ENCODE data around the gene ANKRD65.
"Not testable (repeated sequence)": the region's sequence is repeated elsewhere in the genome, so short reads cannot be mapped to it uniquely, and the experiment has no call there.

Gene ANKRD65

DNA sequence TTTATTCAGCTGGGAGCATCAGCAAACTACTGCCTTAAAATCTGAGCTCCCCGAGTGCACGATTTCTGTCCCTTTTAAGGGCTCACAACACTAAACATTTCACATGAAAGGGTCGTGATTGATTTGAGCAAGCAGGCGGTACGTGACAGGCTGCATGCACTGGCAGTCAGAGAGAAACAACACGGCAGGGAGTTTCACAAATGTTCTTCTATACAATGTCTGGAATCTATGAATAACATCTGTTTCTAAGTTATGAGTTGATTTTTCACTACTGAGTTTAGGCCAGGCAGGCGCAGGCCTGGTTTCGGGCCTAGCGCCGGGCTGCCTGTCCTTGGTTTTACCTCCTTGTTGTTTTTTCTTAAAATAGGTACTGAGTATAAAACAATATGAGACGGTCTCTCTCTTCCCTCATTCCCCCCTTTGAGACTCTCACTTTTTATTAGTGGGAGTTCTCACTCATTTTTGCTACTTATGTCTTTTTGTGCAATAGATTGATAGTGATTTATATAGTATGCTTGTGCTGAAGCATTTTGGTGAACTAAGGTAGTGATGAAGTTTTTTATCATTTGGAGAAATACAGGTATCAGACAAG is 8.7 kb downstream of the ANKRD65 start:
- not testable (repeated sequence) for DNase-seq

DNA sequence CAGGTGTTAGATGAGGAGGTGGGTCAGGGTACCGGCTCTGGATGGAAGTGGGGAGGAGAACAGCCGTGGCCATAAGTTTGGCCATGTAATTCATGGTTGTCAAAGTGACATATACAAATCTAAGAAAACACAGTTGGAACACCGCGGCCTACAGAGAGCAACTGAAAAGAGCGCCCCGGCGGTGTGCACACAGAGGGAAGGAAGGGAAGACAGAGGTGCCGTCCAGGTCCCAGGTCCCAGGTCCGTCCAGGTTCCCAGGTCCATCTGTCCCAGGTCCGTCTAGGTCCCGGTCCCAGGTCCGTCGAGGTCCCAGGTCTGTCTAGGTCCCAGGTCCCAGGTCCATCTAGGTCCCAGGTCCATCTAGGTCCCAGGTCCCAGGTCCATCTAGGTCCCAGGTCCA is 9.4 kb downstream of the ANKRD65 start:
- DNase-seq, result no peak

DNA sequence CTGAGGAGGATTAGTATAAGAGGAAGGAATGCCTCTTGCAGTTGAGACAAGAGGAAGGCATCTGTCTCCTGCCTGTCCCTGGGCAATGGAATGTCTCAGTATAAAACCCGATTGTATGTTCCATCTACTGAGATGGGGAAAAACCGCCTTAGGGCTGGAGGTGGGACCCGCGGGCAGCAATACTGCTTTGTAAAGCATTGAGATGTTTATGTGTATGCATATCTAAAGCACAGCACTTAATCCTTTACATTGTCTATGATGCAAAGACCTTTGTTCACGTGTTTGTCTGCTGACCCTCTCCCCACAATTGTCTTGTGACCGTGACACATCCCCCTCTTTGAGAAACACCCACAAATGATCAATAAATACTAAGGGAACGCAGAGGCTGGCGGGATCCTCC is 10.8 kb downstream of the ANKRD65 start:
- DNase-seq, result not testable (repeated sequence)

DNA sequence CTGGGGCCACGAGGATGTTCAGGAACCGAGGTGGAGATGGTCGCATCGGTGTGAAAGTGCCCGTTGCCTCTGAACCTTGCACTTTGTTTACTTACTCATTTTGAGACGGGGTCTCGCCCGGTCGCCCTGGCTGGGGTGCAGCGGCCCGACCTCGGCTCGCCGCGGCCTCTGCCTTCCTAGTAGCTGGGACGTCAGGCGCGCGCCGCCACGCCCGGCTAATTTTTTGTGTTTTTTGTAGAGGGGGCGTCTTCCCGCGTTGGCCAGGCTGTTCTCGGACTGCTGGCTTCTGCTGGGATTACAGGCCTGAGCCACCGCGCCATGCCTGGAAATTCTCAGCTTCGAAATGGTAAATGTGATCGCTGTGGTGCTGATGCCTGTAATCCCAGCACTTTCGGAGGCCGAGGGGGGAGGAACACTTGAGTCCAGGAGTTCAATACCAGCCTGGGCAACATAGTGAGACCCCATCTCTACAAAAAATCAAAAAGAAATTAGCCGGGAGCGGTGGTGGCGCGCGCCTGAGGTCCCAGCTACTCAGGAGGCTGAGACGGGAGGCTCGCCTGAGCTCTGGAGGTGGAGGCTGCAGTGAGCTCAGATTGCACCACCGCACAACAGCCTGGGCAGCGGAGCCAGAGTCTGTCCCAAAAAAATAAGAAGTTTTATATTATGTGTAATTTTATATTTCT is 13.3 kb downstream of the ANKRD65 start:
- no peak for DNase-seq

DNA sequence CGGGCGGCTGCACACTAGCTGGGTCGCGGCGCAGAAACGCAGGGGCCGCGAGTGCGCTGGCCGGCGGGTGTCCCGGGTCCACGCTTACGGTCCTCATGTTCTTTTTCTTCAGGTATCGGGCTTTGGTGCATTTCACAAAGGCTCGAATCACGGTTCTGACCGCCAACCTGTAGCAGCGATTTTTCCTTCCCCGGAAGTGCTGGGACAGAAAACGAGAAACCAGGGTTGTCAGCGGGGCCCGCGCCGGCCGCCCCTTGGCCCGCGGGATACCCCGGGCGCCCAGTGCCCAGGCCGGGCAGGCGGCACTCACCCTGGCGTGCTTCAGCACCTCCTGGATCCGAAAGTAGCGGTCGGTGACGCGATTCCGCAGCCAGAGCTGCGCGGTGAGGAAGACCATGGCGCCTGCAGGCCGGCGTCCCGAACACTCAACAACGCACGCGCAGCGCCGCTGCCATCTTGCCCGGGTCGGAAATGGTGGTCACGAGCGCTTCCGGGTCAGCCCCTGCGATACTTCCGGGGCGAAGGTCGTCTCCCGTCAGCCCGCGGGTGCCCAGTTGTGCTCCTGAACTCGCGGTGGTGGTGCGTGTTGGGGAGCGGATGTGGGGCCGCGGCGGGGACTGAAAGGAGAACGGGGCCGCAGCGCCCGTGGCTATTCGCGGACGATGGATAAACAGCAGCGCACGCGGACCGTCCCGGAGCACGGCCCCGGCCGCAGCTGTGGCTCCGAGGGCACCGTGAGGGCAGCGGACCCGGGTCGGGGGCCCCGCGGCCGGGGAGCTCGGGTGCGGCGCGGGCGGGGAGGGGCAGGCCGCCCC is 14.0 kb downstream of the ANKRD65 start, which contains the start of gene MRPL20:
MRPL20 (minus strand) TSS at position 473 of the 815 bp plus-strand sequence; CDS start at position 397, 76 bp downstream.
- DNase-seq, result peak; percentile 91 to 94 (median 92)

DNA sequence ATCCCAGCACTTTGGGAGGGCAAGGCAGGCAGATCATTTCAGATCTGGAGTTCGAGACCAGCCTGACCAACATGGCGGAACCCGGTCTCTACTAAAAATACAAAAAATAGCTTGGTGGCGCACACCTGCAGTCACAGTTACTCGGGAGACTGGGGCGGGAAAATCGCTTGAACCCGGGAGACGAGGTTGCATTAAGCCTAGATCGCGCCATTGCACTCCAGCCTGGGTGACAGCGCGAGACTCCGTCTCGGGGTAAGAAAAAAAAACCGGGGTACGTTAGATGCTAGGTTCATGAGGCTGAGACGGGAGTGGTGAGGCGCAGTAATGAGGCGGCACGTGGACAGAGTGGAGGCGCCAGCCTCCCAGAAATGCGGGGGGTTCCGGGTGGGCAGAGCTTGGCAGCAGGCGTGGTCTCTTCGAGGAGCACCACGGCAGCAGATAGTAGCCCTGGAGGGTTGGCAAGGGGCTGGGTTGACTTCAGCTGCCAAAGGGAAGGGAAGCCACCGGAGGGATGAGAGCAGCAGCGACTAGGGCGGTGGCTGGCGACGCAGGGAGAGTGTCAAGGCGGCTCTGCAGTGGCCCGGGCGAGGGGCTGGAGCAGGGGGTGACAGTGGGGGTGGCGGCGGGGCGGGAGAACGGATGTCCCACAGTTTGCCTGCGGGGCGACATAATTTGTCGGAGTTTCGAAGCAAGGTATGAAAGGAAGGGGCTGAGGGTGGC is 14.8 kb downstream of the ANKRD65 start:
- DNase-seq, result no peak

DNA sequence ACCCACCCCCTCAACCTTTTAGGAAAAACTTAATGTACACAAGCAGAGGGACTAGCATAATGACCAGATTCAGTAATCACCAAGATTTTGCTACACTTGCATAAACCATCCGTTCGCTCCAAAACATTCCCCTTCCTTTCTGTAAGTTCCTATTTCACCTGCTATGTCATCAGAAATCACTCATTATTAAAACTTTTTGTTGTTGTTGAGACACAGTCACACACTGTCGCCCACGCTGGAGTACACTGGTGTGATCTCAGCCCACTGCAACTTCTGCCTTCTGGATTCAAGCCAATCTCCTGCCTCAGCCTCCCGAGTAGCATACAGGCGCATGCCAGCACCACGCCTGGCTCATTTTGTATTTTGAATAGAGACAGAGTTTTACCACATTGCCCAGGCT is 17.4 kb downstream of the ANKRD65 start:
- no peak for DNase-seq

DNA sequence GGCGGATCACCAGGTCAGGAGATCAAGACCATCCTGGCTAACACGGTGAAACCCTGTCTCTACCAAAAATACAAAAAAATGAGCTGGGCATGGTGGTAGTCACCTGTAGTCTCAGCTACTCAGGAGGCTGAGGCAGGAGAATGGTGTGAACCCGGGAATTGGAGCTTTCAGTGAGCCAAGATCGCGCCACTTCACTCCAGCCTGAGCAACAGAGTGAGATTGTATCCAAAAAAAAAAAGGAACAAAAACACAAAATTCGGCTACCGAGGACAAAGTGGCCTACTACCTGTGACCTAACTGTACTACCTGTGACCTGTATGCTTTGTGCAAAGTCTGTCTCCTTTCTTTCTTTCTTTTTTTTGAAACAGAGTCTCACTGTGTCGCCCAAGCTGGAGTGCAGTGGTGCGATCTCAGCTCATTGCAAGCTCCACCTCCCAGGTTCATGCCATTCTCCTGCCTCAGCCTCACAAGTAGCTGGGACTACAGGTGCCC is 18.1 kb downstream of the ANKRD65 start:
- DNase-seq, result not testable (repeated sequence)

DNA sequence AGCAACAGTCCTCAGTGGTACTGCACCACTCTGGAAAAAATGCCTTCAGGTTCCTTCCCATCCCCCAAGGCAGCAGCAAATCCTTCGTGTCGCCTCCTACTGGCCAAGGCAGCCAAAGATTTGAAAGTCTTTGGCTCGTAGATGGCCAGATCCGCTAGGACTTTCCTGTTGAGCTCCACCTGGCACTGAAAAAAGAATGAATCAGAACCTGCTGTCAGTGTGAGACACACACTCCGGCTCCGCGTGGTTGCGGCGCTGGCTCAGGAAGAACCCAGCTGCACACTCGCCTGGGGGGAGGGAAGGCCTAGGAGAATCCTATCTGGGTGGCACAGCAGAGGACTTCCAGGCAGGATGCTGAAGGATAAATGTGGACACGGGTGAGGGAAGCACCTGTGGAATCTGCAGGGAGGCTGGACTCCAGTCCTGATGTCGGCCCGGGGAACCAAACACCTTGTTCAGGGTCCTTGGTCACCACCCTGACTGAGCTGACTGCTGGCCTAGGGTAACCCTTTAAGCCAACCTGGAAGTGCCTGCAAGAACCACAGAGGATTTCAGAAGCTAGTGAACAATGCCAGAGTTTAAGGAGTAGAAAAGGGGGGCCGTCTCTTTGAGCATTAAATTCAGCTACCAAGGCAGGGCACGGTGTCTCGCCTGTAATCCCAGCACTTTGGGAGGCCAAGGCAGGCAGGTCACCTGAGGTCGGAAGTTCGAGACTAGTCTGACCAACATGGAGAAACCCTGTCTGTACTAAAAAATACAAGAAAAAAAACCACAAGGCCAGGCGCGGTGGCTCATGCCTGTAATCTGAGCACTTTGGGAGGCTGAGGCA is 18.8 kb downstream of the ANKRD65 start:
- DNase-seq, result no peak

DNA sequence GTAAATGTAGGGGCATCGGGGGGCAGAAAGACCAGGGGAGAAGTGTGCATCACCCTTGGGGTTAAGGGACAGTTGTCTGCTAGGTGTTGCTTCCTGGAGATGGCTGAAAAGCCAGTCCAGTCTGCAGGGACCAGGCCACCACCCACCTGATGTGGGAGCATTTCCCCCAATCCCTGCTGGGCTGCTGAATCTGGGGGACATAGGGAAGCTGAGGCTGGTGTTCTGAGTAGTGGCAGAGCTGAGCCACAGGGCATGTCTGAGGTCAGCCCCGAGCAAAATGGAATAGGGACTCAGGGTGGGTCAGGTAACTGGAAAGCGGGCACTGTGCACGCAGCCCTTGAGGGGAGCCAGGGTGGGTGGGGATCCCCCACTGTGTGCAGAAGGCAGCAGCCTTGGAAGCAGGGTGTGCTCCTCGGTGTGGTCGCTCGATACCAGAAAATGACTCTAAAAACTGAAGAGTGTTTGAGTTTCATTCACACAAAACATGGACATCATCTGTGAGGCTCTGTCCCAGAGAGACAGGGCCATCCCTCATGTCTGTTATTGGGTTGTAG is 19.5 kb downstream of the ANKRD65 start:
- DNase-seq, result no peak

DNA sequence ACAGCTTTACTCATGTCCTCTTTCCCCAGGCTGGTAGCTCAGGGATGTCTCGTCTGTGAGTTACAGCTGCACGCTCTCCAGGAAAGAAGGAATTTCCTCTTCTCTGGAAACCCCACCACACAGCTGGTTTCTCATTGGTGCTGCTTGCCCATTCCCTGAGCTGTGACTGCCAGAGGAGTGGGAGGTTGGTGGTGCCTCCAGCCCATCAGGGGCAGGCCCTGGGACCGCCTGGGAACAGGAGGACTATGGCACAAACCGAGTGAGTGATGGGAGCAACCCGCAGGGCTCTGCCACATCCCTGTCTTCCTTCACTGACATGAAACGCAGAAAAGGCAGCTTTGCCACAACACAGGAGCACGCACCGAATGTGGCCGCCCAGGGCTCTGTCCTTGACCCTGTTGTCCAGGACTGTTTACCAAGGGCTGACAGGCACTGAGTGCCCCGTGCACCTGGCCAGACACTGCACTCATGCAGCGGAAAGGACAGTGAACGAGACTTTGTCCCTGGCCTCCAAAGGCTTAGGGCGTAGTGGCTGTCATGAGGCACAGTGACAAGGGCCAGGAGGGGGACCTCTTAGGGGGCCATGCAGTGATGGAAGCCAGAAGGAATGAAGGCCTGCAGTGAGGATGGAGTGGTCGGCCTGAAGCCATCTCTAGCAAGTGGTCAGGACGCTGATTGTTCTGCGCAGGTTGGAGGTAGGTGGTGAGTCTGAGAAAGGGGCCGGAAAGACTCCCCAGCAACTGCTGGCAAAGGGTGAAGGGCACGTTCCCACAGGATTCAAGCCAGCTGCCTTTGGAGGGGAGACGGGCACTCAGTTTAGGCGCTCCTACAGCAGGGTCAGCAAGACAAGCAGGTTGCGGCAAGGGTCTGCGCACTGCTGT is 20.3 kb downstream of the ANKRD65 start:
- DNase-seq, result no peak

DNA sequence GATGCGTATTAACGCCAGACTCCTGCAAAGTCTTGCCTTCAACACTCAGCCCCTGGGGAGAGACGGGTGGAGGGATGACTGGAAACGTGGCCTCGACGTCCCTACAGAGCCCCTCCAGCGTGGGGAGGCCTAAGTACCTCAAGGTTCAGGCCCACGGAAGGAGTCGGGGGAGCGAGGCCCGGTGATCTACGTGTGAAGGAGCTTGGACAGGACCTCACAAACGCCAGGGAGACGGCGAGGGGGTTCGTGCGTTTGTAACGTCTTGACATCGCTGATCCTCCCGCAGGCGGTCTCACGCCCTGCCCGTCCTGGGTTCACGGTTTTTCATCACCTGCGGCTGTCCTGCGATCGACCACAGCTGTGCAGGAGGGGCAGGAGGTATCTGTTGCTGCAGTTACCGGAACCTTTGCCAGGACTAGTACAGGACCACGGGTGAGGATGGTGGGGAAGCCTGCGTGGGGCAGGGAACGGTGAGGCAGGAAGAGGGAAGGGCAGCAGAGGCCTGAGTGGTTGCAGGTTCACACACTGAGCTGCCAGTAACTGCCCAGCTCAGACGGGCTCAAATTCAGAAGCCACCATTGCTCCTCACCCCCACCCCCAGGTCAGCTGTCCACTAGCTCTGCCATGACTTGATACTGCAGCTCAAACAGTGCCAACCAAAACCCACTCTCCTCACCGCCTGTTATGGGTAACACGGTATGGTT is 21.1 kb downstream of the ANKRD65 start:
- DNase-seq, result no peak

DNA sequence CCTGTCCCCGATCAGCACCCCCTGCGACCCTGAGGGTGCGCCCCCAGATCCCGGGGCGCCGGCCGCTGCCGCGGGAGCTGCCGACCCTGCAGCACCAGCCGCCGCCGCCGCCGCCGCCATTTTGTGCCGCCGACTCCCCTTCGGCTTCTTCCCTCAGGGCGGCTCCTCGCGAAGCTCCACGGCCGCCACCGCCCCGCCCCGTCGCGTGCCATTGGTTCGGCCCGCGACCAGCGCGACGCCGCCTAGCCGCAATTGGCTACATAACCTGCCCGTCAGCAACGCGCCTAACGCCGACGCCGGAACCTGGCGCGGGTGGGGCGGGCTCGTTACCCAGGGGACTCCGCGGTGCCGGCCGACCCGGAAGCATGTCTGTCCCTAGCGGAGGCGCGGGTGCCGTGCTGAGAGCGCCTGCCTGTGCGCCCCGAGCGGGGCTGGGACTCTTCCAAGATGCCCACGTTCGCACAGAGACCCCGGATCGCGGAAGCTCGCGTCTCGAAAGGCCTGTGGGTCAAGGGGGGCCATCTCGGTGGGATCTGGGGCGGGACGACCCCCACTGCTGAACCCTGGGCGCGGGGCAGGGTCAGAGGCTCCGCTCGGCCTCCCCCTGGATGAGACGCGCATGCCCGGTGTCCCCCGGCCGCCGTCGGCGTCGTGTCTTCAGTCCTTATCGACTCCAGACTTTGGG is 21.7 kb downstream of the ANKRD65 start, which contains the start of gene CCNL2:
CCNL2 (minus strand) TSS at position 149 of the 685 bp plus-strand sequence; CDS start at position 120, 29 bp downstream.
- DNase-seq, result peak; percentile 98 to 99 (median 98)

DNA sequence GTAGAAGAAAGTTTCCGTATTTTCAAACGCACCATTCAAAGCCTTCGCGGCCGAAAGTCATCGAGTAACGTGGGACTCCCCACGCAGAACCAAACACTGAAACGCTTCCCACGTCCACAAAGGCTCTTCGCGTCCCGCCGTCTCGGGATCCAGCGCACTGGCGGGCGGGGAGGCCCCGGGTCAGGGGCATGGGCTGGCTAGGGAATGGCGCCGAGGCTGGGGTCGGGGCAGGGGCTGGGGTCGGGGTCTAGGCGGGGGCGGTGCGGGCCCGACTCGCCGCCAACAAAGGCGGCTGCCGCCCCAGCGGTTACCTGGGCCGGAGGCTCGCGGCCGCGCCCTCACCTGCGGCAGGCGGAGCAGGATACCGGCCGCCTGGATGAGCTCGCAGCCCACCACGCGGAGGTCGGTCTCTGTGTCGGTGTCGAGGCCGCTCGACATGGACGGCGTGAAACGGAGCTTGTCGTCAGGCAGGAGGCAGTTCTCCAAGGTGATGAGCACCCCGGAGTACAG is 22.3 kb downstream of the ANKRD65 start:
- no peak for DNase-seq

DNA sequence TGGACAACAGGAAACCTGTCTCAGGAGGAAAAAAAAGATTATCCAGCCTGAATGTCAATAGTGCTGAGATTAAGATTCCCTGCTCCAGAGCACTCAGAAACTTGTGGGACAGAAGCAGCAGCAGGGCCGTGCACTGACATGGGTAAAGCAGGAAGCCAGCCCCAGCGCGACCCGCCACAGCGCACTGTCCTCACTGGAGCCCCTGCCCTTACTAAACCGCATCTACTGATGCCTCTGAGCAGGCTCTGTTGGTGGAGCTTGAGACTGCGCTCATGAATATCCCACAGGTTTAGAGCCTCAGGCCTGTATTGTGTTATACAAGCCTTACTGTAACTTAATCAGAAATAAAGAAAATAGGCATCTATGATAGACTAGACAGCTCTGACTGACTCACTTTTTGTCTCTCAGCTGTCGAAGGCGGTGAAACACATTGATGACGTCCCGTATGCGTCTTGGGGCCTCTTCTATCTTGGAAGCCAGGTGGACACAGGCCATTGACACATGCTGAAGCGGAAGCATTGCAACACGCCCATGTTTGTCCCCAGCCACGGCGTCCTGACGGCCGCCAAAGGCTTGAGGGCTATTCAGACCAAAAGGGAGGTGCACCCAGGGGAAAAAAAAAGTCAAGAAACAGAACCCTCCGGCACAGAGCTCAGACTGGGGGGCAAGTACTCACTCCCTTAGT is 23.1 kb downstream of the ANKRD65 start:
- no peak for DNase-seq

DNA sequence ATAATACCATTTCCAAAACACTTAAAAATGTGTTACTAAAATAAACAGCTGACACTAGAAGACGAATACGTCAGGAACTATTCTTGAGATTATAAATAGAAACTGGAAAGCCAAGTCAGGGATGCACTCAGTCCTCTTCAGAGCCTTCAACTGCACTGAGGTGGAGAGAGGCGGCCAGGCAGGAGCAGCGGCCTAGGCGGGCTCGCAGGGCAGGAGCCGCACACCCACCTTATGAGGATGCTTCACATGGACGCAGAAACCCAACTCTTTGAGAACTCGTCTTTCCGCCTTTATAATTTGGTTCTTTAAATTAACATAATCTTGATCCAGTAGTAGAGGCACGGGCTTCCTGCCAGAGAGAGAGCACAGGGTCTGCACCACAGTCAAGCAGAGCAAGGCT is 25.9 kb downstream of the ANKRD65 start:
- DNase-seq, result no peak

DNA sequence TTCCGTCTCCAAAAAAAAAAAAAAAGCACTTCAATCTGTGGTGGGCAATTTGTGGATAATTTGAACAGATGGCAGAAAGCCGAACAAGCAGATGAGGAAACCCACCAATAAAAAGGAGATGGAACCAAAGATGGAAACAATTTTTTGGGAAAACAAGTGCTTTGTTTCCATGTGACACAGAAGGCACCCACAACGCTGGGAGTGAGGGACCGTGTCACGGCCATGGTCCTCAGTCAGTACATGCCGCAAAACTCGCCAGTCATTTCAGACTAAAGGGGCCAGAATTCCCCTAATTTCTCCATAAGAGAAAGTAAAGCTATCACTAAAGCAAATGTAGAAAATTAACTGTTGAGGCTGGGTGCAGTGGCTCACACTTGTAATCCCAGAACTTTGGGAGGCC is 27.0 kb downstream of the ANKRD65 start:
- DNase-seq, result no peak

DNA sequence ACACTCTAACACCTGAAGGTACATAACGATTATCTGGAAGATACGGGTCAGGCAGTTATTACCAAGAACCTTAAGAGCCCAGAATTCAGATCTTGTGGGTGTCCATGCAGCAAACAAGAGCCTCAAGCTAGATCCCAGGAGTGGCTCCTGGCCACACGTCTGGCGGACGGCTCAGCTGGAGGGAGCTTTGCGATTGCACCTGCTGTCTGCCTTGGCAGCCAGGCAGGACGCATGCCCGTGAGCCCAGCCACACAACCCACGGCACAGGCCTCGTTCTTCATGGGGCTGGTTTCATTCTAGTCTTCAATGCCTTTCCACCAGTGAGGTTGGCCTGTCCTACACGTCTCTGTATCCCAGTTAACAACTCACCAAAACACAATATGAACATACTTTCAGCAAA is 27.6 kb downstream of the ANKRD65 start:
- DNase-seq, result no peak
